Esophagus muscularis mucosa (tissue), 4 donors: ENCODE measurements around the gene MBNL1.

ENCODE experiments used
- CTCF ChIP-seq, 3 experiments: fragments of 200-600 bp in 2 of 3; fragments of 450-650 bp in 1 of 3; sonication (generic) in 2 of 3; IDR thresholded peaks; one replicate each; pipeline ENCODE4 v1.5.1; 2017 to 2019; ENCODE audit warnings: antibody characterized with exemption in 3 of 3, mild to moderate bottlenecking in 2 of 3, moderate library complexity in 1 of 3
- EP300 ChIP-seq: sonication (generic); formaldehyde crosslinking; IDR thresholded peaks from one replicate; pipeline ENCODE4 v1.6.1; 2017; ENCODE audit warnings: antibody characterized with exemption
- POLR2A ChIP-seq: fragments of 450-650 bp; IDR thresholded peaks from one replicate; pipeline ENCODE4 v1.6.1; 2017; ENCODE audit warnings: antibody characterized with exemption, moderate library complexity, mild to moderate bottlenecking, low read depth
- POLR2AphosphoS5 ChIP-seq, 2 donors: sonication (generic); formaldehyde crosslinking; IDR thresholded peaks; one replicate each; pipeline ENCODE4 v1.6.1; 2017; ENCODE audit warnings: antibody characterized with exemption in 2 of 2

GRCh38 chr3:152279479-152279878 is 10.8 kb downstream of the MBNL1 start:
- TF ChIP-seq POLR2A (no peak), CTCF (IDR thresholded peaks at IDR 0.05) (no peak), POLR2AphosphoS5 (IDR thresholded peaks at IDR 0.05) (no peak), EP300 (no peak)
